Adrenal gland (tissue), 12 donors: ENCODE data around the gene FHIT. TPM values are rescaled to one million over a fixed set of nuclear protein-coding genes. Genes with fewer than 3 reads are reported as not detected.

Source experiments
- DNase-seq, 7 donors: peaks; one replicate each; pipeline ENCODE4 v3.0.0-alpha.2; 2019 to 2020
- H3K27ac ChIP-seq, 5 donors: fragments of 200-600 bp; sonication (generic) in 4 of 5; 1 replicate in 3 of 5; 2 replicates in 2 of 5; pipeline versions ENCODE4 v1.5.1 to v1.8.0; 2016 to 2020; ENCODE audit warnings: mild to moderate bottlenecking in 1 of 5
- H3K27me3 ChIP-seq: fragments of 200-600 bp; 2 replicates; pipeline ENCODE4 v1.8.0; 2021
- H3K36me3 ChIP-seq, 2 donors: fragments of 200-600 bp; replicated peaks in 1 of 2; 1 replicate in 1 of 2; 2 replicates in 1 of 2; pipeline versions ENCODE4 v1.5.1 to v1.8.0; 2018 to 2022
- H3K4me1 ChIP-seq, 2 donors: fragments of 200-600 bp; replicated peaks in 1 of 2; 1 replicate in 1 of 2; 2 replicates in 1 of 2; pipeline versions ENCODE4 v1.5.1 to v1.8.0; 2018 to 2021
- H3K4me3 ChIP-seq, 4 donors: fragments of 200-600 bp; sonication (generic) in 3 of 4; one replicate each; pipeline ENCODE4 v1.5.1; 2016 to 2018
- H3K9me3 ChIP-seq, 3 donors: fragments of 200-600 bp; sonication (generic) in 1 of 3; replicated peaks in 1 of 3; 1 replicate in 2 of 3; 2 replicates in 1 of 3; pipeline versions ENCODE4 v1.5.1 to v1.8.0; 2016 to 2021
- CTCF ChIP-seq, 6 experiments: fragments of 450-650 bp in 4 of 6; fragments of 200-600 bp in 2 of 6; sonication (generic) in 1 of 6; IDR thresholded peaks; 1 replicate in 5 of 6; 2 replicates in 1 of 6; pipeline versions ENCODE4 v1.5.1 to v1.8.0; 2016 to 2021; ENCODE audit warnings: antibody characterized with exemption in 6 of 6, mild to moderate bottlenecking in 2 of 6, moderate library complexity in 1 of 6
- POLR2A ChIP-seq, 2 donors: fragments of 450-650 bp; IDR thresholded peaks; one replicate each; pipeline ENCODE4 v1.6.1; 2017; ENCODE audit warnings: antibody characterized with exemption in 2 of 2, mild to moderate bottlenecking in 2 of 2, moderate library complexity in 1 of 2
- WGBS, 4 donors: extraction: QIAGEN DNeasy Blood & Tissue Kit in 2 of 4; methylation state at CpG; one replicate each; pipeline versions ENCODE4 v1.1.5 to v1.1.7; 2013 to 2017; 5-methylcytosine and 5-hydroxymethylcytosine counted together
- intact Hi-C, 2 donors: fragments of 100-400 bp; cut with DNase I; formaldehyde crosslinking; loops; one replicate each; pipeline versions ENCODE4 v1.14.1 to v1.15.0; 2022 to 2023
- polyA plus RNA-seq, 3 donors: library from polyadenylated mRNA; stranded (reverse); fragments of 200-250 nt in 2 of 3; fragments of 350-450 nt in 1 of 3; fragmentation: Illumina TruSeq in 1 of 3; extraction: RNeasy Lipid Tissue Mini Kit (QIAGEN cat#74804) in 1 of 3; gene quantifications; one replicate each; pipeline ENCODE4 v1.2.3, GENCODE V29; 2013 to 2014
- total RNA-seq, 9 donors: library from RNA; depleted of rRNA in 4 of 9; stranded (reverse); fragments of >200 nt in 4 of 9; fragments of 120-200 nt in 1 of 9; fragmentation: NEBNext Ultra II Directional in 1 of 9; extraction: Animal tissue kit (Norgen Biotek cat#: 25700) in 1 of 9; gene quantifications; one replicate each; pipeline versions ENCODE4 v1.1.0 to v1.2.4, GENCODE V29; 2013 to 2023
- donor health status: healthy with polysubstance abuse.
- donor health status: Bipolar disorder and iron deficiency.
- donor health status: DM: yes; HTN: yes; CAD: no.
- donor health status: DM: no; HTN: no; CAD: no.
- donor health status: DM: no; HTN: no; CAD: no.
- donor health status: DM: yes; HTN: yes; CAD: no.

FHIT gene
- total and polyA plus RNA-seq, 12 donors = 14.1 to 43.9 (median 28.8) TPM

DNA sequence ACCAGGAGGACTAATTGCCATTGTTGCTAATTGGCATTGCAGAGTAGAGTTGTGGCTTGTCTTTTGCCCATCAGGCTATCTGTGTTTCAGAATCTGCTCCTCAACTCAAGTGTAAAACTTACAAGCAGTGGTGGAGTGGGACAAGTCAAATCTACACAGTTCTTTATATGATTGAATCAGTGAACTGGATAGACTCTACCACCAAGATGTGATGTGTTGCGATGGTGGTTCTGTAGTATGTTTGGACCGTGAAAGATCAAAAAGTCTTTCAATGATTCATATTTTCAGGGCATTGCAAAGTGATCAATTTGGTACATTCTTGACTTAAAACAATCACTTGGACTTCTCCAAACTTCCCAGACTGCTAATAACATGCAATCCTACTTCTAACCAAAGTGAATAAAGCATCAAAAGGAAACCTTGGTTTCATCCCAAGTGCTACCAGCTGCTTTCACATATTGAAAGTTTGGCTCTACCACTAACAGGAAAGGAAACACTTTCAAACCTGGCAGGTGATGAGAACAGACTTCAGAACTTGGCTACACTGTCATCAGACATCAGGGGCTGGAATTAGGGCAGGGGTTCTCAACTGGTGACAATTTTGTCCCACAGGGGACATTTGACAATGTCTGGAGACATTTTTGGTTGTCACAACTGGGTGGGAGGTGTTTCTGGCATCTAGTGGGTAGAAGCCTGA lies 1356.7 kb downstream of the FHIT start:
- no peak for DNase-seq
- Histone ChIP-seq H3K27ac (no peak overlapping the region), H3K4me3 (no peak overlapping the region), H3K9me3 (no peaks in the 10 kb centered on the region), H3K27me3 (no peaks in the 10 kb centered on the region), H3K36me3 (no peaks in the 10 kb centered on the region), H3K4me1 (no peaks in the 10 kb centered on the region)
- intact Hi-C loops = no loop called here
- 92 to 97% (median 96%) methylated on average over 2 of the region's 2 CpGs for WGBS, 4 donors
- no peak for TF ChIP-seq CTCF (IDR thresholded peaks at IDR 0.05)
- no peak for TF ChIP-seq POLR2A (IDR thresholded peaks at IDR 0.05)

- H3K36me3 ChIP-seq = no peaks in the 10 kb centered on the region
- no peaks in the 10 kb centered on the region for H3K4me1 ChIP-seq
- no peaks in the 10 kb centered on the region for H3K27me3 ChIP-seq
- TF ChIP-seq POLR2A (IDR thresholded peaks at IDR 0.05) (no peak), CTCF (IDR thresholded peaks at IDR 0.05) (no peak)
- no peak overlapping the region for H3K4me3 ChIP-seq
- intact Hi-C loops = no loop called here
- no peak overlapping the region for H3K27ac ChIP-seq
- no peaks in the 10 kb centered on the region for H3K9me3 ChIP-seq
- 90 to 93% (median 92%) methylated on average over 3 of the region's 3 CpGs for whole genome bisulfite sequencing, 4 donors
- DNase-seq = no peak
Observed at GRCh38 chr3:59890639-59891038, 1360.6 kb downstream of the FHIT start.

DNA sequence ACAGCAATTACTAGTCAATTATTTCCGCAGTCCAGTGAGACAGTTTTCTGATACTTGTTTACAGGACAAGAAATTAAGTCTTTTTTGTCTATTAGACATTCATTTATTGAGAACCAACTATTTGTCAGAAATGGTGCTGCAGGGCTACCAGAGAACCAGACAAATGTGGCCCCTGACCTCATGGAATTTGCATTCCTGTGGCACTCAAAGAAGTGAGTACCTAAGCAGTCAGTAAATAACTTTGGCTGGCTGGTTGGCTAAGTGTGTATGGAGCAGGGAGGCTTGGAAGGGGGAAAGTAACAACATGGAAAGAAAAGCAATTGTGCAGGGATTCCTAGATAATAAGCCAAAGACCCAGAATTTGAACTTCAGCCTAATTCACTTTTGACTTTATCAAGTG lies 1364.5 kb downstream of the FHIT start:
- WGBS, 4 donors = 92 to 100% (median 99%) methylated on average over 1 of the region's 1 CpG
- H3K27ac ChIP-seq = no peak overlapping the region
- intact Hi-C loops = no loop called here

DNA sequence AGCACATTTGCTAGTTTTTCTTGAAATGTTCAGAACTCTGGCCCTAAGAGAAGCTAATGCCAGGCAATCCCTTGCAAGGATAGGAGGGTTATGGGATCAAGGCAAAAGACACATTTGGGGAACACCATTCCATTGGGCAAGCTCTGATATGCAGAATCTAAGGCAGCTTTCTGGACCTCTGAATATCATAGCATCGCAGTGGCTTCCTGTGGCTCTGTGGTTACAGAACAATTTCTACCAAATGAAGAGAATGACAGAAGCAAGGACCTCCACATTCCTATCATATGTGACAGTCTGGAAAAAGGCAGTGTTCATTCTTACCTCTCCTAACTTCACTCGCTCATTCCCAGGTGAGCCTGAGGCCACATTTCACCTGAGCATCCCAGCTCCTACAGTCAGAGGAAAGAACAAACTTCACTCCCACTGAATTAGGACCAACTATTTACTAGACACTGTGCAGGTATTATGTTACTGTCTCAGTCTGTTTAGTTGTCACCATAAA lies 1365.3 kb downstream of the FHIT start:
- no peaks in the 10 kb centered on the region for H3K9me3 ChIP-seq
- H3K4me3 ChIP-seq = no peak overlapping the region
- no peaks in the 10 kb centered on the region for H3K27me3 ChIP-seq
- 85 to 95% (median 91%) methylated on average over 2 of the region's 2 CpGs for WGBS, 4 donors
- intact Hi-C loops = no loop called here
- H3K36me3 ChIP-seq = no peaks in the 10 kb centered on the region
- no peak for DNase-seq
- TF ChIP-seq POLR2A (IDR thresholded peaks at IDR 0.05) (no peak), CTCF (IDR thresholded peaks at IDR 0.05) (no peak)
- H3K4me1 ChIP-seq = no peaks in the 10 kb centered on the region
- H3K27ac ChIP-seq = no peak overlapping the region

More for the DNA sequence above, 1364.5 kb downstream of the FHIT start:
- Histone ChIP-seq H3K36me3 (no peaks in the 10 kb centered on the region), H3K9me3 (no peaks in the 10 kb centered on the region), H3K4me1 (no peaks in the 10 kb centered on the region), H3K4me3 (no peak overlapping the region), H3K27me3 (no peaks in the 10 kb centered on the region)
- TF ChIP-seq CTCF (IDR thresholded peaks at IDR 0.05) (no peak), POLR2A (IDR thresholded peaks at IDR 0.05) (no peak)
- no peak for DNase-seq
